Stimulated activated CD8-positive, alpha-beta memory T cell treated with anti-CD3 and anti-CD28 coated beads, Interleukin-12 subunit alpha, Interleukin-12 subunit beta, amount 100 ng/mL, for 24 hours (primary cell): Measurements from ENCODE around the gene DLG5.

Experiments used
- DNase-seq: peaks from one replicate; pipeline ENCODE4 v3.0.0-alpha.2; 2020; ENCODE audit errors: extremely low read depth

Gene DLG5

DNA sequence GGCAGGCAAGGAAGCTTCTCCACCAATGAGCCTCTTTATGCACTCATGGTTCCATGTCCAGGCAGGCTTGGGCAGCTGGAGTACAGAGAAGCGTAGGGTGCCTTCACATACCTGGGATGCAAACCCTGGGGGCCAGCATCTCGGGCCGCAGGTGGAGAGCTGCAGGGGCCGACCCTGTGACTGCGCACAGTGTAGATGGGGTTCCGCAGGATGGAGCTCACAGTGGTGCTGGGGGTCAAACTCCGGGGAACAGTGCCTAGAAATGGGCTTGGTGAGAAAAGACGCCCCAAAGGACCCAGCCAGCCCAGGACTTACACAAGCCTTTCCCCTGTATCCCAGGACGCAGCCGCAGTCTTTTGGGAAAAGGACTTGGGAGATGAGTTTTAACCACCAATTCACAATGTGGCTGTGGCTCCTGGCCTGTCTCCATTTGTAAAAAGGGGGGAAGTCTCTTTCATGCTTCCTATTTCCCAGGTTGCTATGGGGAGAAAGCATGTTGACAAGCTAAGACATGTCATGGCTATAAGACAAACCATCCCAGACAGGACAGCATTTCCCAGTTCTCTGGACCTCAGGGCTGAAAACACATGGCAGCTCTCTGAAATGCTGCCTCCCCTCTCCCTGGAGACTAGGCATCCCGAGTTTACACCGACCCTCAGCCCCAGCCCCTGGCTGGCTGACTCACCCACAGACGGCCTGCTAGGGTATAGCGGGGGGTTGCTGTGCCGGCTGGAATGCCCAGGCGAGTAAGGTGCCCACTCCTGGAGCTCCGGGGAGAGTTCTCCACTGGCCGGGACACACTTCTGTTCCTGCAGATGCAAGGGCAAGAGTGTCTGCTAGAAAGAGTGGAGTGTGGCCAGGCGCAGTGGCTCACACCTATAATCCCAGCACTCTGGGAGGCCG is 107.1 kb downstream of the DLG5 start:
- DNase-seq: no peak

- no peak for DNase-seq
Measured at GRCh38 chr10:77818378-77818777, 108.2 kb downstream of the DLG5 start.

DNA sequence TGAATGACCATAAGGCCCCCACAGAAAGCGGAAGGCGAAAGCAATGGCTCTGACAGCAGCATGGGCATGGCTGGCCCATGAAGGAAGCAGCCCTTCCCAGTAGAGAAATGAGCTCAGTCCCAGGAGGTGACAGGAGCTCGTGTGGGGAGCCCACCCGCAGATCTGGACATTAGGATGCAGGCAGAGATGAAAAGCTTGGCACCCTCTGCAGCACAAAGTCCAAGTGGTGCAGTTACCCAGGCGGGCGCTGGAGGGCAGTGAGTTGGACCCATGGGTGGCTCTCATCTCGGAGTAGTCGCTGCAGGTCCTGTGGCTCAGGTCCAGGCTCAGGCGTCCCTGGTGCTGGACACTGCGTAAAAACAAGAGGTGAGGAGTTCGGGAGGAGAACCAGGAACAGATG is 109.0 kb downstream of the DLG5 start:
- DNase-seq: no peak

GRCh38 chr10:77816311-77816710 is 110.2 kb downstream of the DLG5 start:
- no peak for DNase-seq

DNA sequence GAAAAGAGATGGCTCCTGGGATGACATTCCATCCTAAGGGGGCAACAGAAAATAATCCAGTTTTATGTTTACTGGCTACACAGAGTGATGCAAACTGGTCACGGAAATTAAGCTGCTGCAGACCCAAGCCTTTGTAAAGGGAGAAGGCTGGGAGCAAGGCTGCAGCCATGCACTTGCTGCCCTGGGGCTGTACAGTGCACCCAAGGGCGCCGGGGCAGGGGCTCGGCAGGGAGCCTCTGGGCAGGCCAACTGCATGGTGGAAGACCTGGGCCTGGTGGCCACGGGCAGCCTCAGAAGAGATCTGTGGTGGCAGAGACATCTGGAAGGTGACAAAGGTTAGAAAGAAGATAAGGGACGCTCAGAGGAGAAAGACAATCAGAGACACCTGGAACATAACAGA is 113.8 kb downstream of the DLG5 start:
- no peak for DNase-seq

GRCh38 chr10:77811831-77812430 is 114.6 kb downstream of the DLG5 start:
- no peak for DNase-seq

DNA sequence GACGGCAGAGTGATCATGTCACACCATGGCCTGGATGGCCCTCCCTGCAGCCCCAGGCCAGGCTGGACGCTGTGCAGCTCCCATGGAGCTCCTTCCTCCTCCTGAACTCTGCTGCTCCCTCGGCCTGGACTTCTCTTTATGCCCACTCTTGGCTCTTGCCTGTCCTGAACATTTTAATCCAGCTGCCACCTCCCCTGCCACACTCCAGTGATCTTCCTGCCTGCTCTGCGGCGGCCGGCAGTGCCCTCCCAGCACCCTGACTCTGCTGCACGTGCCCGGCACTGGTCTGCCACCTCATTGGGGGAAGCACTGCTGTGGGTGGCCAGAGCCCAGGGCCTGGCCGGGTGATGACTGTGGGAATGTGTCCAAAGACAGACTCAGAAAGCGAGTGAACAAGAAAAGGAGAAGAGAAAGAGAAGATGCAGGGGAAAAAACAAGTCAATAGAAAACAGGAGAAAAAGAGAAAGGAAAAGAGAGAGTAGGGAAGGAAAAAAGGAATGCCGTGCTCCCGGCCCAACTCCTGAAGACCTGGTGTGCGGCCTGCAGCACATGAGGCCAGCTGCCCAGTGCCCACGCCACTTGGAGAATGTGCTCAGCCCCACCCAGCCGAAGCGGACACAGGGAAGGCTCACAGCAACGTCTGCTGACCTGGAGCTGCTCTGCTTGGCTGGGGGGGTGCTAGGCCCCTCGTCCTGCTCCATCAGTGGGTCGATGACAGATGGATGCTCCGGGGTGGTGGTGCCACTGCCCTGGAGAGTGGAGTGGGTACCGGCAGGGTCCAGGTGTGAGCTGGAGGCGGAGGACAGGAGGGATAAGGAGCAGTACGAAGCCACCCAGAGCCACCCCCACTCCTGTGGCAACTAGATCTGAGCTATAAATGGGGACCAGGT is 115.9 kb downstream of the DLG5 start:
- DNase-seq: no peak

GRCh38 chr10:77809336-77809735 is 117.2 kb downstream of the DLG5 start:
- DNase-seq: no peak

- DNase-seq: no peak
Measured at GRCh38 chr10:77807706-77808105, 118.8 kb downstream of the DLG5 start.

GRCh38 chr10:77806511-77807157 is 119.9 kb downstream of the DLG5 start:
- no peak for DNase-seq

- DNase-seq: no peak
Measured at GRCh38 chr10:77805676-77806075, 120.9 kb downstream of the DLG5 start.

GRCh38 chr10:77804371-77804770 is 122.2 kb downstream of the DLG5 start:
- no peak for DNase-seq

DNA sequence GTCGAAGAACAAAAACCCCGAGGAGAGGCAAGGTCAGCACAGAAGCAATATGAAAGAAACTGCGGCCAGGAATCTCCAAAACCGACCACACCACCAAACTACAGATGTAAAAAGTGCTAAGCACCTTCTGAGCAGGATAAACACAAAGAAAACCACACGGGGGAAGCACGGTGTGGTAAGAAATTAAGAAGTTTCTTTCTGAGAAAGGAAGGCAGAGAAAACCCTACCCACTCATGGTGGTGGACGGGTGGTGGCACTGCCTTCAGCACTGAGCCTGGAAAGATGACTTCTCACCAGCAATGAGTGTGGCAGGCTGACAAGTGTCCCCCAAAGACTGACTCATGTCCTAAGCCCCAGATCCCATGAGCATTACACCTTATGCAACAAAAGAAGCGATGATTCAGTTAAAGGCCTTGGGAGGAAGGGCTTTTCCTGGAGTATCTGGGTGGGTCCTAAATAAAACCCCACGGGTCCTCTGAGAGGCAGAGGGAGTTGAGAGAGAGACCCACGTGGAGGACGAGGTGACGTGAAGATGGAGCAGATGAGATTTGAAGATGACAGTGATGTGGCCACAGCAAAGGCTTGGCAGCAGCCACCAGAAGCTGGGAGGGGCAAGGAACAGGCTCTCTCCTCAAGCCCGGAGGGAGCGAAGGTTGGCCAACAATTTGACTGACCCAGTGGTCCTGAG is 124.9 kb downstream of the DLG5 start:
- DNase-seq: peak; percentile 15

- no peak for DNase-seq
Measured at GRCh38 chr10:77800738-77801266, 125.8 kb downstream of the DLG5 start.

GRCh38 chr10:77800320-77800719 is 126.2 kb downstream of the DLG5 start:
- DNase-seq: no peak

GRCh38 chr10:77799352-77799751 is 127.2 kb downstream of the DLG5 start:
- DNase-seq: no peak

GRCh38 chr10:77798940-77799339 is 127.6 kb downstream of the DLG5 start:
- DNase-seq: no peak

GRCh38 chr10:77796311-77796915 is 130.1 kb downstream of the DLG5 start:
- no peak for DNase-seq

- no peak for DNase-seq
Measured at GRCh38 chr10:77795426-77796055, 131.0 kb downstream of the DLG5 start.
